ENCODE results near the gene SERHL2.
"Not testable (repeated sequence)": the region's sequence is repeated elsewhere in the genome, so short reads cannot be mapped to it uniquely, and the experiment has no call there.

The SERHL2 gene

GRCh38 chr22:42553475-42554361 is at the start of gene SERHL2:
Gene SERHL2 (plus strand): TSS chr22:42553956. CDS start chr22:42554021, 65 bp downstream.
- DNase-seq: peak; percentile 97
- peak; percentile 97 for ATAC-seq

GRCh38 chr22:42508327-42508974 is 45.3 kb upstream of the SERHL2 start:
- peak; percentile 7 for ATAC-seq
- DNase-seq: not testable (repeated sequence)

- not testable (repeated sequence) for DNase-seq
- ATAC-seq: peak; percentile 15
These were observed 44.8 kb upstream of the SERHL2 start for GRCh38 chr22:42508975-42509364.

- DNase-seq (no peak), ATAC-seq (no peak)
These were observed 44.2 kb upstream of the SERHL2 start for GRCh38 chr22:42509548-42509947.

GRCh38 chr22:42511401-42511891 is 42.3 kb upstream of the SERHL2 start:
- DNase-seq (no peak), ATAC-seq (no peak)

GRCh38 chr22:42512273-42512990 is 41.3 kb upstream of the SERHL2 start:
- not testable (repeated sequence) for DNase-seq, ATAC-seq

- DNase-seq, ATAC-seq: not testable (repeated sequence)
These were observed 39.4 kb upstream of the SERHL2 start for GRCh38 chr22:42514331-42514730.

GRCh38 chr22:42515304-42515703 is 38.5 kb upstream of the SERHL2 start:
- DNase-seq, ATAC-seq: not testable (repeated sequence)

GRCh38 chr22:42515896-42516295 is 37.9 kb upstream of the SERHL2 start:
- DNase-seq (no peak), ATAC-seq (no peak)

- ATAC-seq: not testable (repeated sequence)
These were observed 36.7 kb upstream of the SERHL2 start for GRCh38 chr22:42517103-42517502.

GRCh38 chr22:42518638-42519524 is 34.9 kb upstream of the SERHL2 start:
- DNase-seq: not testable (repeated sequence)

More at GRCh38 chr22:42517103-42517502, 36.7 kb upstream of the SERHL2 start:
- DNase-seq: not testable (repeated sequence)

GRCh38 chr22:42519525-42520401 is 34.0 kb upstream of the SERHL2 start, which contains the start of gene RRP7A:
Gene RRP7A (minus strand): TSS chr22:42519796. CDS start chr22:42519786, 10 bp downstream.
- DNase-seq: peak; percentile 96
- peak; percentile 87 for ATAC-seq

More at GRCh38 chr22:42518638-42519524, 34.9 kb upstream of the SERHL2 start:
- peak; percentile 24 for ATAC-seq

- no peak for DNase-seq
- ATAC-seq: no peak
These were observed 32.6 kb upstream of the SERHL2 start for GRCh38 chr22:42521228-42521546.

- DNase-seq (no peak), ATAC-seq (no peak)
These were observed 31.2 kb upstream of the SERHL2 start for GRCh38 chr22:42522546-42522945.

GRCh38 chr22:42528591-42529307 is 25.0 kb upstream of the SERHL2 start:
- ATAC-seq: peak; percentile 87
- no peak for DNase-seq

- not testable (repeated sequence) for ATAC-seq, DNase-seq
These were observed 24.3 kb upstream of the SERHL2 start for GRCh38 chr22:42529435-42529834.

- ATAC-seq: not testable (repeated sequence)
These were observed 22.2 kb upstream of the SERHL2 start for GRCh38 chr22:42531401-42532084.

GRCh38 chr22:42533638-42533977 is 20.1 kb upstream of the SERHL2 start:
- DNase-seq (no peak), ATAC-seq (no peak)

More at GRCh38 chr22:42531401-42532084, 22.2 kb upstream of the SERHL2 start:
- not testable (repeated sequence) for DNase-seq
